GM12875 (cell line): ENCODE results near the gene MSI2.

Experiments used
- H3K4me3 ChIP-seq: one replicate; pipeline ENCODE4 v1.5.1; 2011; ENCODE audit warnings: low read depth, low read length, control low read depth
- TF ChIP-seq, protein P1 (sequence below): IDR thresholded peaks from 2 replicates; pipeline ENCODE4 v1.5.1; 2011; ENCODE audit warnings: low read depth, mild to moderate bottlenecking, control low read depth, inconsistent platforms, low read length, moderate library complexity, borderline replicate concordance; ENCODE audit not compliant: insufficient read depth

MSI2 gene

DNA sequence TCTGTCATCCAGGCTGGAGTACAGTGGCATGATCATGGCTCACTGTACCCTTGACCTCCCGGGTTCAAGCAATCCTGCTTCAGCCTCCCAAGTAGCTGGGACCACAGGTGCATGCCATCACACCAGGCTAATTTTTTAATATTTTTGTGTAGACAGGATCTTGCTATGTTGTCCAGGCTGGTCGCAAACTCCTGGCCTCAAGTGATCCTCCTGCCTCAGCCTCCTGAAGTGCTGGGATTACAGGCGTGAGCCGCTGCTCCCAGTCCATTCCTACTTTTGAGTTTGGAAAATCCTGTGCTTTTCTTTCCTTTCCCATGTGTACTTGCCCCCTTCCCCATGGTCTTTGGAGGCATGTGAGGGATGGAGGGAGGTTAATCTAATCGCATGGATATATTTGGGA lies 60.0 kb downstream of the MSI2 start:
- H3K4me3 ChIP-seq = no peak overlapping the region
- TF ChIP-seq, protein P1, sequence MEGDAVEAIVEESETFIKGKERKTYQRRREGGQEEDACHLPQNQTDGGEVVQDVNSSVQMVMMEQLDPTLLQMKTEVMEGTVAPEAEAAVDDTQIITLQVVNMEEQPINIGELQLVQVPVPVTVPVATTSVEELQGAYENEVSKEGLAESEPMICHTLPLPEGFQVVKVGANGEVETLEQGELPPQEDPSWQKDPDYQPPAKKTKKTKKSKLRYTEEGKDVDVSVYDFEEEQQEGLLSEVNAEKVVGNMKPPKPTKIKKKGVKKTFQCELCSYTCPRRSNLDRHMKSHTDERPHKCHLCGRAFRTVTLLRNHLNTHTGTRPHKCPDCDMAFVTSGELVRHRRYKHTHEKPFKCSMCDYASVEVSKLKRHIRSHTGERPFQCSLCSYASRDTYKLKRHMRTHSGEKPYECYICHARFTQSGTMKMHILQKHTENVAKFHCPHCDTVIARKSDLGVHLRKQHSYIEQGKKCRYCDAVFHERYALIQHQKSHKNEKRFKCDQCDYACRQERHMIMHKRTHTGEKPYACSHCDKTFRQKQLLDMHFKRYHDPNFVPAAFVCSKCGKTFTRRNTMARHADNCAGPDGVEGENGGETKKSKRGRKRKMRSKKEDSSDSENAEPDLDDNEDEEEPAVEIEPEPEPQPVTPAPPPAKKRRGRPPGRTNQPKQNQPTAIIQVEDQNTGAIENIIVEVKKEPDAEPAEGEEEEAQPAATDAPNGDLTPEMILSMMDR = no peak

DNA sequence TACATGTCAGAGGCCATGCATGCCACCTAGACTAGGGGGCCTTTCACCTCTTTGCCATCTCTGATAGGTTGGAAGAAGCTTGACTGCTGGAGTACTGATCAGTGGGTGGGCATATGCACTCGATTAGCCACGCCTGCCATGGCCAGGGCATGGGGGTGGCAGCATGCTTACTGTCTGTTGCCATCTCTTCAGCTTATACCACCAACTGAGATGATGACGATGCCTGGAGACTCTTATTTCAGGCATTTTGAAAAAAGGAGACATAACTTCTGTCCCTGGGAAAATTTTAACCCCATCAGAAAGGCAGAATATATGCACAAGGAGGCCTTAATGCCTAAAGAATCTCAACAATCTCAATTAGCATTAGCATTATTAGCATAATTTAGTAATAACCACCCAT lies 60.8 kb downstream of the MSI2 start:
- H3K4me3 ChIP-seq = no peak overlapping the region
- TF ChIP-seq, protein P1 = no peak

DNA sequence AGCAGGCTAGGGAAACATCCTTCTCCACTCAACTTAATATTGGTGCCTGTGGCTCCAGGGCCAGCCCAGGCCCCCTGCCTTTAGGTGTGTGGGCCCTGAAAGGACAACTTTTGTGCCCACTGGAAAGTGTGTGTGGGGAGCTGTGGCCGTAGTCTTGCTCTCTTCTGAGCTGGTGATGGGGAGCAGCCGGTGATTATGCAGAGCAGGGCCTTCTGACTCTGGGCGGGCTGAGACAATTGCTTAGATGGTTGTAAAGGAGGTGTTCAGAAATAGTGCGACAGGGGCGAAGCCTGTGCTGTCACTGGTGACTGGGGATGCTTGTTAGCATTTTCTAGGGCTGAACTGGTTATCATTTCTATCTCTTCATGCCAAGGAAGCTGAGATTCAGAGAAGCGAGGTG lies 62.6 kb downstream of the MSI2 start:
- TF ChIP-seq, protein P1 = no peak
- no peak overlapping the region for H3K4me3 ChIP-seq

- H3K4me3 ChIP-seq = no peak overlapping the region
- TF ChIP-seq, protein P1 = no peak
Measured at GRCh38 chr17:57319806-57320205, 63.5 kb downstream of the MSI2 start.

- no peak overlapping the region for H3K4me3 ChIP-seq
- TF ChIP-seq, protein P1 = no peak
Measured at GRCh38 chr17:57323391-57323790, 67.1 kb downstream of the MSI2 start.

DNA sequence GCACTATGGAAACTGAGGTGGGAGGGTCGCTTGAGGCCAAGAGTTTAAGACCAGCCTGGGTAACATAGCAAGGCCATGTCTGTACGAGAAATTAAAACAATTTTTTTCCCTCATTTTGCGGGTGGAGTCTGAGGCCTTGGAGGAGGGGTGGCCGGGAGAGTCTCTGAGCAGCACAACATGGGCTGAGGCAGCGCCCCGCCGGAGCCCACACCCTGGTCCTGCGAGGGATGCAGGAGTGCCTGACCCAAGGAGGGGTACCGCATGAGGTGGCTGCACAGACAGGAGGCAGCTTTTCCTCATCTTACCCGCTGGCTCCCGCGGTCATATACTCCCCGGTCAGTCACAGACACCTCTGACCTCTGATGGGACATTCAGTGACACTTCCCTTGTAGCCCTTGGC lies 67.7 kb downstream of the MSI2 start:
- TF ChIP-seq, protein P1 = no peak
- no peak overlapping the region for H3K4me3 ChIP-seq

GRCh38 chr17:57324631-57325030 lies 68.3 kb downstream of the MSI2 start:
- TF ChIP-seq, protein P1 = no peak
- no peak overlapping the region for H3K4me3 ChIP-seq
